WTC11 (cell line): ENCODE results near the gene GAL3ST1.

Source experiments
- CTCF ChIP-seq: fragments of 200-600 bp; IDR thresholded peaks from 2 replicates; pipeline ENCODE4 v1.8.0; 2022; ENCODE audit warnings: antibody characterized with exemption
- E2F1 ChIP-seq: sonication (generic); formaldehyde crosslinking; IDR thresholded peaks from 2 replicates; pipeline ENCODE4 v1.8.0; 2022; ENCODE audit warnings: mild to moderate bottlenecking, missing genetic modification reagents
- IRF1 ChIP-seq: sonication (generic); formaldehyde crosslinking; IDR thresholded peaks from 2 replicates; pipeline ENCODE4 v1.8.0; 2023; ENCODE audit warnings: missing genetic modification reagents
- NFE2L1 ChIP-seq: sonication (generic); formaldehyde crosslinking; IDR thresholded peaks from 2 replicates; pipeline ENCODE4 v1.8.1; 2023; ENCODE audit warnings: missing genetic modification reagents

- TF ChIP-seq NFE2L1 (CRISPR knock-in tag) (no peak), CTCF (no peak), E2F1 (CRISPR knock-in tag) (no peak), IRF1 (CRISPR knock-in tag) (no peak)
Measured at GRCh38 chr22:30541961-30542810, 32.3 kb downstream of the GAL3ST1 start.
